IPS DF 6.9 (cell line): ENCODE measurements around the gene SLFNL1.

Experiments
- DNase-seq: peaks from one replicate; pipeline ENCODE4 v3.0.0-alpha.2; 2013; ENCODE audit warnings: low read depth, low spot score
- H3K27ac ChIP-seq: one replicate; pipeline ENCODE4 v1.5.1; 2013; ENCODE audit warnings: low read length, control low read depth
- H3K27me3 ChIP-seq: 2 replicates; pipeline ENCODE4 v1.6.1; 2013; ENCODE audit warnings: mild to moderate bottlenecking, low read length; ENCODE audit not compliant: control insufficient read depth, insufficient read depth
- H3K36me3 ChIP-seq: 2 replicates; pipeline ENCODE4 v1.6.1; 2013; ENCODE audit warnings: low read length; ENCODE audit not compliant: control insufficient read depth, insufficient read depth
- H3K4me1 ChIP-seq: 2 replicates; pipeline ENCODE4 v1.6.1; 2013; ENCODE audit warnings: low read length; ENCODE audit not compliant: control insufficient read depth, insufficient read depth
- H3K4me3 ChIP-seq: 2 replicates; pipeline ENCODE4 v1.5.1; 2013; ENCODE audit warnings: mild to moderate bottlenecking, low read length
- H3K9me3 ChIP-seq: 2 replicates; pipeline ENCODE4 v1.6.1; 2013; ENCODE audit warnings: low read length, inconsistent platforms; ENCODE audit not compliant: control insufficient read depth, insufficient read depth
- WGBS: extraction: QIAGEN DNeasy Blood & Tissue Kit; methylation state at CpG from one replicate; pipeline ENCODE4 v1.1.7; 2013; ENCODE audit warnings: mixed read lengths, missing lambda C conversion rate; ENCODE audit not compliant: insufficient read length, insufficient coverage; 5-methylcytosine and 5-hydroxymethylcytosine counted together

The SLFNL1 gene

DNA sequence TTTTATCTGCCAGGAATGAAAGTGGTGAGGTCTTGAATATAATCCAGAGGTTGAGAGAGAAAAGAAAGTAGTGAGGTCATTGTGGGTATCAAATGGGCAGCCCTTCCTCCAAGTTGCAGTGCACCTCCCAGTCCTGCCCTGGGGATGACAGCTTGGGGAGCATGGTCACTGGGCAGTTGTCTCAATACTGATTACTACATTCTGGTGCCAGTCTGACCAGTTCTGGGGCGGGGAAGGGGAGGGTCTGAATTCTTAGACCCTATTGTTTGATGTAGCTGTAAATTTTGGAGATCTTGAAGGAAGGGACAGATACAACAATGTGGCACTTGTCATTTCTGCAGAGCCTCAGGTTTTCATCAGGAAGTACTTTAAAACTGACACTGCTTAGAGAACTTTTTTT, 11.2 kb downstream of the SLFNL1 start:
- WGBS = no CpG with 5 or more reads among the region's 1 CpG

DNA sequence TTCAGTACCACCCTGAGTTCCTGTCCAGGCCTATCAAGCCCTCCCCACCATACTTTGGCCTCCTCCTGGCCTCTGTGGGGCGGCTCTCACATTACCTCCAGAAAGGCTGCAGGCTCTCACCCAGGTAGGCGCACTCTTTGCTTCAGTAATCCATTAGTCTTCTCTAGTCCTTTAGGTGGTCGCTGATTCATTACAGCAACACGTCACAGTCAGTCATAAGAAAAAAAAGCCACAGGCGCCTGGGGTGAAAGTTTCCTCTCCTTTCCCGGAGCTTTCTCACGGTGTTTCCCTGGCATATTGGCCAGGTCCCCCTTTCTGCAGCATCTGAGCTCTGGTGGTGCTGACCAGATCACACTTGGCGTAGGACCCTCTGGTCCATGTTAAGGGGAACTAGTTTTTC, 12.1 kb downstream of the SLFNL1 start:
- Histone ChIP-seq H3K9me3 (no peaks in the 10 kb centered on the region), H3K4me1 (no peaks in the 10 kb centered on the region), H3K36me3 (peaks cover 43% of the 10 kb centered on the region), H3K27ac (no peak overlapping the region), H3K27me3 (no peaks in the 10 kb centered on the region), H3K4me3 (no peak overlapping the region)
- no CpG with 5 or more reads among the region's 8 CpGs for WGBS
- DNase-seq = no peak

More for the DNA sequence above, 11.2 kb downstream of the SLFNL1 start:
- no peak for DNase-seq
- no peak overlapping the region for H3K27ac ChIP-seq
- H3K27me3 ChIP-seq = no peaks in the 10 kb centered on the region
- peaks cover 43% of the 10 kb centered on the region for H3K36me3 ChIP-seq
- H3K4me1 ChIP-seq = no peaks in the 10 kb centered on the region
- H3K4me3 ChIP-seq = no peak overlapping the region
- no peaks in the 10 kb centered on the region for H3K9me3 ChIP-seq

DNA sequence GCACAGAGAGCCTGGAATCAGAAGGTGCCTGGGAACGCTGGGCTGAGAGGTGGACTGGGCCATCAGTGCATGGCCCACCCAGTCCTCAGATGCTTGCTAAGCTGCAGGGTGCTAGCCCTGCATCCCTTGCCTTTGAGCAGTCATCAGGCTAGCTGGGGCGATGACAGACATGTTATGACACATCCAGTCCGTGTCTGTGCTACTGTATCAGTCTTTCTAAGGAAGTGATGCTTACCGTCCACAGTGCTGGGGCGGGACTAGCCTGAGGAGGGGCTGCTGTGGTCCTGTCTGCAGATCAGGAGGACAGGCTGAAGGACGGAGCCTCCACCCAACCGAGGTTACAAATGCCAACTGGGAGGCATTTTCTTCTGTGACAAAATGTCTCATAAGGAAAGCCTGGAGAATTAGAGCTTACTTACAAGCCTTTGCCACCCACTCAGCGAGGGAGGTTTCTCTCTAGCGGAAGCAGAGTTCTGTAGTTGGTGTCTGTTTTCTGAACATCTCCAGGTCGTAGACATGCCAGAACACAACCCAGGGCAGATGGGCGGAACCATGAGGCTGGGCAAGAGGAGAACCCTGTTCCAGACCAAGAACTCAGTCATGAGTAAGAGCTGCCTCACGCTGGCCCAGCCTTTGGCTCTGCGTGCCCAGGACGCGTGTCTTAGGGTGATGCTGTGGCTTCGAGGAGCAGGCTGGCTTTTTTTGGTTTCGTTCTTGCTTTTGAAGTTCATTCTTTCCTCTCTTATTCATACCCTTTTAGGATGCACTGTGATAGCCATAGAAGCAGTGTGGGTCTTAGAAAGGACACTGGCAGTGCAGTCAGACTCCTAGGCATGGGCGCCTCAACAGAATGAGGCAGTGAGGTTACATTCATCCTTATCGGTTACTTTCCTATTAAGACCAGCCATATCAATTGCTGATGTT, 14.3 kb downstream of the SLFNL1 start:
- H3K36me3 ChIP-seq = peaks cover 54% of the 10 kb centered on the region
- H3K9me3 ChIP-seq = no peaks in the 10 kb centered on the region
- H3K4me3 ChIP-seq = no peak overlapping the region
- WGBS = no CpG with 5 or more reads among the region's 19 CpGs
- no peak for DNase-seq
- no peaks in the 10 kb centered on the region for H3K4me1 ChIP-seq
- H3K27ac ChIP-seq = no peak overlapping the region
- no peaks in the 10 kb centered on the region for H3K27me3 ChIP-seq

DNA sequence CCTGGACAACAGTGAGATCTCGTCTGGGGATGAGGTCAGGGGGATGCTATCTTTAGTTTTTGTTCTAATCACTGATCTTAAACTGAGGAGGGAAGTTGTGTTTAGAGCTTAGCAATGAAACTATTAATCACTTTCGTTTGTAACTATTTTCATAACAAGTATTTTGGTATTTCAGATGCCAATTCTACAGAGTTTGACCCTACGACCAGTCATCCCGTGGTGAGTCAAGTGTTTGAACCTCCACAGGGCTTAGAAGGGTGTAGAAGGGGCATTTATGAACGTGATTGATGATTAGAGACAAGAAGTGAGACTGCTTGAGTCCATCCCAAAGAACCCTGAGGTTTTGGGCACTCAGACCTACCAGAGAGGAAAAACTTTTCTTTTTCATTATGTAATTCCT, 15.6 kb downstream of the SLFNL1 start:
- no peak for DNase-seq
- H3K27me3 ChIP-seq = no peaks in the 10 kb centered on the region
- H3K9me3 ChIP-seq = no peaks in the 10 kb centered on the region
- H3K4me1 ChIP-seq = no peaks in the 10 kb centered on the region
- H3K4me3 ChIP-seq = no peak overlapping the region
- no CpG with 5 or more reads among the region's 5 CpGs for WGBS
- peaks cover 49% of the 10 kb centered on the region for H3K36me3 ChIP-seq
- no peak overlapping the region for H3K27ac ChIP-seq

DNA sequence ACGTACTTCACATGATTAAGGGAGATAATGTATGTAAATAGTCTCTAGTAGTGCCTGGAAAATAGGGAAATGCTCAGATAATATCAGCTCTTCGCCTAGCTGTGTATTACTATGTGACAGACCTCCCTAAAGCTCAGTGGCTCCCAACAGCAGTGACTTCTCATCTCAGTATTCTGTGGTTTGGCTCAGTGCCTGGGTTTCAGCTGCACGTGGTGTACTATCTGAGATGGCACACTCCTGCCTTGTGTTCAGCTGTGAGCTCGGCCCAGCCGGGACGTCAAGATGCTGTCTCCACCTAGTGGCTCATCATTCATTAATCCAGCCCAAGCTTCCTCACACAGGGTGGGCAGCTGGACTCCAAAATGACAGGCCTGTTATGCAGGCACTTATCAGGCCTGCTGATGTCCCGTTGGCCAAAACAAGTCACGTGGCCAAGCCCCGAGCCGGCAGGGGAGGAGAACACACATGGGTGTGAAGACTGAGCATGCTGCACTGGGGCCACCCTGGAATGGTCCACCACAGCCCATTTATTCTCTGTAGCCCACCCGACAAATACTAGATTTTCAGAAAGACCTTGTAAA, 17.8 kb downstream of the SLFNL1 start:
- no peak for DNase-seq
- no peak overlapping the region for H3K27ac ChIP-seq
- no CpG with 5 or more reads among the region's 11 CpGs for WGBS
- H3K4me1 ChIP-seq = no peaks in the 10 kb centered on the region
- H3K36me3 ChIP-seq = peaks cover 51% of the 10 kb centered on the region
- H3K4me3 ChIP-seq = no peak overlapping the region
- no peaks in the 10 kb centered on the region for H3K27me3 ChIP-seq
- no peaks in the 10 kb centered on the region for H3K9me3 ChIP-seq

DNA sequence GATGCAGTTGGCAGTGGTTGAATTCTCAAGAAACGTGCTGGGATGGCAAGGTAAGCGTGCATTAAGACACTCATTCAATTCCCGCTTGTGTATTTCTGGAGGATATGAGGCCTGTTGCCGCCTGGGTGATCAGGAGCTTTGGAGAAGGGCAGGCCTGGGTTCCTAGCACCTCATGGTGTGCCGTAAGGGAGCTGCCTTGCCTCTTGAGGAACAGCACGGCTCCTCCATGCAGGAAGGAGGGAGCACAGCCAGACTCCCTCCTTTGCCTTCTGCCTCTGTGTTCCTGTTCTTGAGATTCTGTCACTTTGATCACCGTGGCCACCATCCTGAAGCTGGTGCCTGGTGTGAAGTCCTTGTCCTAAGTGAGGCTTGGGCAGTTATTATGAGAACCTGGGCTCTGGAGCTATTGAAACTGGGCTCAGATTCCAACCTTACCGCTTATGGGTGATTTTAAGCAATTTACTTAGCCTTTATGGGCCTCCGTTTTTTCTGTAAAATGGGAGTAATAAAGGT, 18.3 kb downstream of the SLFNL1 start:
- WGBS = no CpG with 5 or more reads among the region's 9 CpGs
- H3K36me3 ChIP-seq = peaks cover 52% of the 10 kb centered on the region
- no peaks in the 10 kb centered on the region for H3K4me1 ChIP-seq
- no peak for DNase-seq
- no peak overlapping the region for H3K4me3 ChIP-seq
- no peak overlapping the region for H3K27ac ChIP-seq
- H3K9me3 ChIP-seq = no peaks in the 10 kb centered on the region
- H3K27me3 ChIP-seq = no peaks in the 10 kb centered on the region

DNA sequence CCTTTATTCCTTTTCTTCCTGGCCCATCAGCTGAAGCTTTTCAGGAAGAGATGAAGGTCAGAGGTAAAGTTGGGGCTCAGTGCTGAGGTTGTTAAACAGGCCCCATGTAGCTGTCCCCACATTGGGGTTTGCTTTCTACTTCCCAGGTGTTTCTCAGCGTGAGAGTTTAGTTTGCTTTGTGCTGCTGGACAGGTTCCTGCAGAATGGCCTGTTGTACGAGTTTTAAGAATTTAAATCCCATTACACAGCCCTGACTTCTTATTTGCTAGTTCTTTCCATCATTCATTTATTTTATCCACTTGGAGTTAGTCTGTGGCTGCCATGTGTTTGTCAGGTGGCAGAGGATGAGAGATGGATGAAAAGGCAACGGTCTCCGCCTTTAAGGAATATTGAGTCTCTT, 22.9 kb downstream of the SLFNL1 start:
- no peak for DNase-seq
- H3K36me3 ChIP-seq = peaks cover 40% of the 10 kb centered on the region
- no peak overlapping the region for H3K4me3 ChIP-seq
- H3K4me1 ChIP-seq = no peaks in the 10 kb centered on the region
- no peaks in the 10 kb centered on the region for H3K9me3 ChIP-seq
- no CpG with 5 or more reads among the region's 4 CpGs for WGBS
- no peak overlapping the region for H3K27ac ChIP-seq
- no peaks in the 10 kb centered on the region for H3K27me3 ChIP-seq

DNA sequence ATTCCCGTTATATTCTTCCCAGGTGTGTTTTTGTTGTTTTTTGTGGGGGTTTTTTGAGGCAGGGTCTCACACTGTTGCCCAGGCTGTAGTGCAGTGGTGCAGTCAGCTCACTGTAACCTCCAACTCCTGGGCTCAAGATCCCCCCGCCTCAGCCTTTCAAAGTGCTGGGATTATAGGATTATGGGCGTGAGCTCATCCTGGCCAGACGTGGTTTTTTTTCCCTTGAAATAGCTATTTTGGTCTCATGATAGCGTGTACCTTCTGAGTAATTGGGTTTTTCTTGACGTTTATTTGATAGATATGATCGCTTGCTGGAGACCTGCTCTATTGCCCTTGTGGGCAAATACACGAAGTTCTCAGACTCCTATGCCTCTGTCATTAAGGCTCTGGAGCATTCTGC, 24.4 kb downstream of the SLFNL1 start:
- no peak for DNase-seq
- H3K4me3 ChIP-seq = no peak overlapping the region
- no peaks in the 10 kb centered on the region for H3K4me1 ChIP-seq
- H3K36me3 ChIP-seq = peaks cover 38% of the 10 kb centered on the region
- no CpG with 5 or more reads among the region's 8 CpGs for WGBS
- no peak overlapping the region for H3K27ac ChIP-seq
- H3K9me3 ChIP-seq = no peaks in the 10 kb centered on the region
- no peaks in the 10 kb centered on the region for H3K27me3 ChIP-seq

DNA sequence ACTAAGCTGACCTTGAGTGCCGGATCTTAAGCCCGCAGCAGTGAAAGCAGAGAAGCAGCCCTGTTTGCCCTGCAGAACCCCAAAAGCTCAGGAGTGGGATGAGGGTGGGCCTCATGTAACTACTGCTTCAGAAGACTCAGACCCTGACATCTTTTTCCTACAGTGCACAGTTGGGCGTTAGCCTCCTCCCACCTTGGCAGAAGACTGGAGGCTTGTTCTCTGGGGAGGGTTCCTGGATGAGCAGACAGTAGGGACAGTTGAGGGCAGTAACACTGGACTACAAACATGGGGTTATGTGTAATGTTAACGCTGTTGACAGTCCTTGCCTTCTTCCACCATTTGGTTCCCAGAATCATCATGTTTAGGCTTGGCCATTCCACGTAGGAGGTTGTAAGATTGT, 32.5 kb downstream of the SLFNL1 start:
- Histone ChIP-seq H3K9me3 (no peaks in the 10 kb centered on the region), H3K4me1 (no peaks in the 10 kb centered on the region), H3K27ac (no peak overlapping the region), H3K36me3 (peaks cover 45% of the 10 kb centered on the region), H3K27me3 (no peaks in the 10 kb centered on the region), H3K4me3 (no peak overlapping the region)
- no peak for DNase-seq
- no CpG with 5 or more reads among the region's 5 CpGs for WGBS

DNA sequence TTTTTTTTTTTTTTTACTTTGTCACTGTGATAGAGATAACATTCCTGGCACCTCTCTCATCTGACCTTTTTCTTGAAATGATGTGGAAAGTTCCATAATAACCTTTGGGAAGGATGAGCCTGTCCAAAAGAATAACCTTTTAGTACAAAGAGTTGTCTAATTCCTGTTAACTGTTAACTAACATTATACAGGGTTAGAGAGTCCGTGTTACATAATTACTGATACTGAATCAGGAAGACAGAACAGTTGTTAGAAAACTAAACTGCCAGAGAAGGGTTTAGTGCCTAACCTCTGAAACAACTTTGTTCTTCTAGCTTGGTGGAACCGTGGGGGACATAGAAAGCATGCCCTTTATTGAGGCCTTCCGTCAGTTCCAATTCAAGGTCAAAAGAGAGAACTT, 33.2 kb downstream of the SLFNL1 start:
- no peaks in the 10 kb centered on the region for H3K27me3 ChIP-seq
- H3K27ac ChIP-seq = no peak overlapping the region
- no peak for DNase-seq
- H3K9me3 ChIP-seq = no peaks in the 10 kb centered on the region
- no peak overlapping the region for H3K4me3 ChIP-seq
- no CpG with 5 or more reads among the region's 3 CpGs for WGBS
- no peaks in the 10 kb centered on the region for H3K4me1 ChIP-seq
- peaks cover 43% of the 10 kb centered on the region for H3K36me3 ChIP-seq
